GM12892 (cell line): ENCODE measurements around the gene PRKN.

Experiments
- POLR2A ChIP-seq: IDR thresholded peaks from 2 replicates; pipeline ENCODE4 v1.6.1; 2011; ENCODE audit warnings: low read depth, low read length, control low read depth
- POLR2AphosphoS5 ChIP-seq: IDR thresholded peaks from 2 replicates; pipeline ENCODE4 v1.6.1; 2011; ENCODE audit warnings: low read depth, low read length, control low read depth
- TAF1 ChIP-seq: IDR thresholded peaks from 2 replicates; pipeline ENCODE4 v1.6.1; 2011; ENCODE audit warnings: low read depth, mild to moderate bottlenecking, control low read depth, low read length, borderline replicate concordance

- TF ChIP-seq POLR2AphosphoS5 (no peak), POLR2A (no peak), TAF1 (no peak)
Measured at GRCh38 chr6:162226803-162227202, 500.8 kb downstream of the PRKN start.
